Uterus (tissue), 2 donors: ENCODE results near the gene SCP2.

Source experiments
- POLR2A ChIP-seq, 2 donors: fragments of 450-650 bp; IDR thresholded peaks; one replicate each; pipeline ENCODE4 v1.6.1; 2016; ENCODE audit warnings: antibody characterized with exemption in 2 of 2, mild to moderate bottlenecking in 1 of 2, moderate library complexity in 1 of 2
- TF ChIP-seq, protein P1 (sequence below), 4 experiments: fragments of 200-600 bp in 2 of 4; fragments of 450-650 bp in 2 of 4; sonication (generic) in 2 of 4; IDR thresholded peaks; one replicate each; pipeline ENCODE4 v1.5.1; 2016 to 2019; ENCODE audit warnings: antibody characterized with exemption in 4 of 4, mild to moderate bottlenecking in 2 of 4, moderate library complexity in 1 of 4

DNA sequence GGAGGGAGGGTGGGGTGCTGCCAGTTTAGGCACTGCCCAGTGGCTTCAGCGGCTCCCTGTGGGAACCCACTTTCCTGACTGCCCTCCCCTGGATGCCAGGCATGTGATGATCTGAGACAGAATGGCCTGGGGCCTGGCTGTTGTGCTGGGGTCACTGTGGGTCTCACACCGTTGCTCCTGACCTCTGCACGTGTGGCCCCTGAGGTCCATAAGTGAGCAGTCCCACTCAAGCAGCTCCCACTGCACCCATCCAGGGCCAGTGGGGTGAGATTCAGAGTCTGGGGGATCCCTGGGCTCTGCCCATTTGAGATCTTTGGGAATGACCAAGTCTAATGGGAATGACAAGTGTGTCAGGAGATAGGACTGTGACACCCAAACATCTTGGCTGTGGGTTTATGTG lies 153.0 kb downstream of the SCP2 start:
- TF ChIP-seq, protein P1, sequence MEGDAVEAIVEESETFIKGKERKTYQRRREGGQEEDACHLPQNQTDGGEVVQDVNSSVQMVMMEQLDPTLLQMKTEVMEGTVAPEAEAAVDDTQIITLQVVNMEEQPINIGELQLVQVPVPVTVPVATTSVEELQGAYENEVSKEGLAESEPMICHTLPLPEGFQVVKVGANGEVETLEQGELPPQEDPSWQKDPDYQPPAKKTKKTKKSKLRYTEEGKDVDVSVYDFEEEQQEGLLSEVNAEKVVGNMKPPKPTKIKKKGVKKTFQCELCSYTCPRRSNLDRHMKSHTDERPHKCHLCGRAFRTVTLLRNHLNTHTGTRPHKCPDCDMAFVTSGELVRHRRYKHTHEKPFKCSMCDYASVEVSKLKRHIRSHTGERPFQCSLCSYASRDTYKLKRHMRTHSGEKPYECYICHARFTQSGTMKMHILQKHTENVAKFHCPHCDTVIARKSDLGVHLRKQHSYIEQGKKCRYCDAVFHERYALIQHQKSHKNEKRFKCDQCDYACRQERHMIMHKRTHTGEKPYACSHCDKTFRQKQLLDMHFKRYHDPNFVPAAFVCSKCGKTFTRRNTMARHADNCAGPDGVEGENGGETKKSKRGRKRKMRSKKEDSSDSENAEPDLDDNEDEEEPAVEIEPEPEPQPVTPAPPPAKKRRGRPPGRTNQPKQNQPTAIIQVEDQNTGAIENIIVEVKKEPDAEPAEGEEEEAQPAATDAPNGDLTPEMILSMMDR (IDR thresholded peaks at IDR 0.05), result no peak
- no peak for TF ChIP-seq POLR2A (IDR thresholded peaks at IDR 0.05)
